Lung microvascular endothelial cell (primary cell): ENCODE data around the gene CLRN2. TPM values are rescaled to one million over a fixed set of nuclear protein-coding genes. Genes with fewer than 3 reads are reported as not detected.

Source experiments
- DNase-seq, 2 donors: peaks; one replicate each; pipeline versions ENCODE4 v3.0.0 to v3.0.0-alpha.2; 2010; ENCODE audit warnings: low read depth in 2 of 2
- total RNA-seq: library from RNA; depleted of rRNA; stranded (reverse); fragments of >200 nt; gene quantifications from 2 replicates; pipeline ENCODE4 v1.2.1, GENCODE V29; 2014

Gene CLRN2, protein sequence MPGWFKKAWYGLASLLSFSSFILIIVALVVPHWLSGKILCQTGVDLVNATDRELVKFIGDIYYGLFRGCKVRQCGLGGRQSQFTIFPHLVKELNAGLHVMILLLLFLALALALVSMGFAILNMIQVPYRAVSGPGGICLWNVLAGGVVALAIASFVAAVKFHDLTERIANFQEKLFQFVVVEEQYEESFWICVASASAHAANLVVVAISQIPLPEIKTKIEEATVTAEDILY
- not detected in 2 replicates for total RNA-seq

- DNase-seq, result no peak
Measured at GRCh38 chr4:17514865-17515264, at the start of gene CLRN2. Gene CLRN2 (plus strand): TSS chr4:17515165. CDS start chr4:17515267, 102 bp downstream.

GRCh38 chr4:17468619-17469221 lies 46.2 kb upstream of the CLRN2 start:
- peak; percentile 67 to 73 for DNase-seq

DNA sequence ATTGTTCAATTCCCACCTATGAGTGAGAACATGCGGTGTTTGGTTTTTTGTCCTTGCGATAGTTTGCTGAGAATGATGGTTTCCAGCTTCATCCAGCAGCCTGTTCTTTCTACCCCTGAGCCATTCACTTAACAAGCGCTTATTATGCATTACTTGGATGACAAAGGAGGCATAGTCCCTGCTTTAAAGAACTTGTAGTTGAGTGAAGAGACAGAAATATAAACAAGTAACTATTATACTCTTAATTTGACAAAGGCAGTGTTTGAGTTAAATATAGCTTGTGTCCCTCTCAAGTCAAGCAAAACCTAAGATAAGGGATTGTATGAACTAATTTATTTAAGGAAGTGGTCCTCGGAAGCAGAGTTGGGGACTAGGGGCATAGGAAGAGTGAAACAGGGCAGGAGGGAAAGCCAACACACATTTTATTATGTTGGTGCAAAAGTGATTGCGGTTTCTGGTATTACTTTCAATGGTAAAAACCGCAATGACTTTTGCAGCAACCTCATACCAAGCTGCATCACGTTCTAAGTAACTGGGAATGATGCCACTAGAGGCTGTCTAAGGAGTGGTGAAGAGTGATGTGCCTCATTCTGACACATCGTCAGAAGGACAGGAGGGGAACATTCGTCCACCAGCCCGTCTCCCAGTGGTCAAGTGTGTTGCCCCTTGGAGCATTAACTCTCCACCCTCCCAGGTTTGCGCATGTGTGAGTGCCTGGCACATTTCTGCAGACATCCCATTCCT lies 44.9 kb upstream of the CLRN2 start:
- no peak for DNase-seq

- DNase-seq, result peak; percentile 27 to 28
Measured at GRCh38 chr4:17475481-17475880, 39.5 kb upstream of the CLRN2 start.

GRCh38 chr4:17476853-17477252 lies 38.1 kb upstream of the CLRN2 start:
- DNase-seq, result no peak

- no peak for DNase-seq
Measured at GRCh38 chr4:17477774-17478472, 37.0 kb upstream of the CLRN2 start.

GRCh38 chr4:17480210-17480927 lies 34.6 kb upstream of the CLRN2 start:
- DNase-seq, result no peak

DNA sequence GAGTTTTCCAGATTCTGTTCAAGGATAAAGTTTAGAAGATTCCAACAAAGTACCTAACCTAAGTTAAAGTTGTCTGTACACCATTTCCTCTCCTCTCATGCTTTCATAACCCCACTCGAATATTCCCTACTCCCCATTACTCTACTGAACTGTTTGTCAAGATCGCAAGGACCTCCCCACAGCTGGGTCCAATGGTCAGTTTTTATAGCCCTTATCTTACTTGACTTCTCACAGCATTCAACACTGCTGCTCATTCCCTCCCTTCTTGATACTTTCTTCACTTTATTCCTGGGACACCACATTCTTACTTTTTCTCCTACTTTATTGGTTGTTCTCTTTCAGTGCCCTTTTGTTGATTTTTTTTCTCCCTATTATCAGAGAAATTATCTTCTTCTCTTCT lies 34.0 kb upstream of the CLRN2 start:
- DNase-seq, result no peak

GRCh38 chr4:17482716-17483115 lies 32.2 kb upstream of the CLRN2 start:
- no peak for DNase-seq

- no peak for DNase-seq
Measured at GRCh38 chr4:17489123-17489522, 25.8 kb upstream of the CLRN2 start.

DNA sequence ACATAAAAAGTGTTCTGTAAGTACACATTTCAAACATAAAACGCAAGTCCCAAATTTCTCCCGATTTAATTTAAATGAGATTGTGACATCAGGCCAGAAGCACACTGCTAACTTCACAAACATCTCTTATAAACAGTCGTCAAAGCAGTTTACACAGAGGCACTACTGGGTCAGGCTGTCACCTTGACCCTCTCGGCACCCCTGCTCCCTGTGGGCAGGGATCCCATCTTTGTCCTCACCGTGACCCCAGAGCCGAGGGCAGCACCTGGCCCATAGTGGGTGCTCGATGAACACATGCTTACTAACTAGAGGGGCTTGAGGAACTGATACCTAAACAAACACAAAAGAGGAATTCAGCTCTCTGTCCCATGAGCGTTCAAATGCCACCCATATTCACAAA lies 25.2 kb upstream of the CLRN2 start:
- no peak for DNase-seq

- DNase-seq, result peak; percentile 64 to 84
Measured at GRCh38 chr4:17490575-17491059, 24.3 kb upstream of the CLRN2 start.

GRCh38 chr4:17491196-17491595 lies 23.8 kb upstream of the CLRN2 start:
- DNase-seq, result no peak

- peak in 1 of 2 donors; percentile 16 for DNase-seq
Measured at GRCh38 chr4:17492058-17492741, 22.8 kb upstream of the CLRN2 start.

DNA sequence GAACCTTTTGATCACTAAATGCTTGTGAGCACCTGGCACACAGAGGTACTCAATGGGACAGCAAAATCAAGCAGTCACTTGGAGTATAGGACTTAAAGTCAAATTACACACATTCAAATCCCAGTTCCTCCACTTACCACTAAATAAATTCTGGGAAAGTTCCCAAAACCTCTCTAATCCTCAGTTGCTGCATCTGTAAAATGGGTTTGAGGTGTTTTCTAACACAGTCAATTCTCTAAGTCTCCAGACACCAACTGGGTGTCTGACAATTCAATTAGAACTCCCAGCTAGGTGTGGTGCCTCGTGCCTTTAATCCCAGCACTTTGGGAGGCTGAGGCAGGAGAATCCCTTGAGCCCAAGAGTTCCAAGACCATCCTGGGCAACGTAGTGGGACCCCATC lies 22.1 kb upstream of the CLRN2 start:
- no peak for DNase-seq

DNA sequence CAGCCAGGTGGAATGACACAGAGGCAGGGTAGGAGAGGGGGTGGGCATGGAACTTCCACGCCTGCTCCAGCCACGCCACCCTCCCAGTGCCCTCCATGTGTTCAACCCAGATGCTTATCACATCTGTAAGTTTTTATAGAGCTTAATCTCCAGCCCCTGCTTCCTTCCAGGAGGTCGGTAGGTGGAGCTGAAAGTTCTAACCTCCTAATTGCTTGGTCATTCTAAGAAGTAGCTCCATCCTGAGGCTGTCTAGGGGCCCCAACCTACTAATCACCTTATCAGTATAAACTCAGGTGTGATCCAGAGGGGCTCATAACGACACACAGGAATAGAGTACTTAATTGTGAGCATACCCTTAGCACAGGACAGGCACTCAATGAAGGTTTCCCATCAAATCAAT lies 21.3 kb upstream of the CLRN2 start:
- peak in 1 of 2 donors; percentile 12 for DNase-seq

DNA sequence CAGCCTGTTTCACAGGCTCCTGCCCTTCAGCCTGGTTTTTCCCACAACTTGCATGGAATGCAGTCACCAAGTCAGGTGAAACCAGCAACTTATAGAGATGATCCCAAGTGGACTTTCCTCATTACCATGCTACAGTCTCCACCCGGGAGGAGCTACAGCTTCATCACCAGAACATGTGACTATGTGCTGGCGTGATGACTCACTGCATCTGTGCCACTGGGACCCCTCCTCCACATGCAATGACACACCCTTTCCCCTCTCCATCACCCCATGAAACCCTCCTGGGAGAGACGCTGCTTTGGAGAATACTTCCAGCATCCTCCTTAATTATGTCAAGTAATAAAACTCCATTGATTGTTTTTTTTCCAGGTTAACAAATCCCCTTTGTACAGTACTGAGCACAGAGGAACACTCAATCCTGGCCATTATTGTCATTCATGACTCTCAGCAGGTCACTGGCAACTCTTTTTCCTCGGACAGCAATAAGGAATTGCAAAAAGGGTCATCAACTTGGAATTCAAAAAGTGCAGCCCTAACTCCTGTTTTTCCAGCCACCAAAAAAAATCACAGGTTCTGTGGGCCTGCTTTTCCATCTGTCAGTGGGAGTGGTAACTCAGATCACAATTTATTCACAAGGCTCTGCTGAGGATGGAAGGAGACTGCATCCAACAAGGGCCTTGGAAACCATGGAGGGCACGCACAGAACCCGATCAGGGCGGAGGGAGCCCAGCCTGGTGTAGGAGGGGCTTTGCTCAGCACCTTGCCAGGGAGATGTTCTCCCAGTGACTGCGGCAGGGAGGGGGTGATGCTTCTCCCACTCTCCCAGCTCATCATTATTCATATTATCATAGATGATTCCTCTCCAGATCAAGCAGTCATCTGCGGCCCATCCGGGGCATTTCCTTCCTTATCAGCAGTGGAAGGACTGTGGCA lies 20.4 kb upstream of the CLRN2 start:
- peak; percentile 39 to 78 for DNase-seq

DNA sequence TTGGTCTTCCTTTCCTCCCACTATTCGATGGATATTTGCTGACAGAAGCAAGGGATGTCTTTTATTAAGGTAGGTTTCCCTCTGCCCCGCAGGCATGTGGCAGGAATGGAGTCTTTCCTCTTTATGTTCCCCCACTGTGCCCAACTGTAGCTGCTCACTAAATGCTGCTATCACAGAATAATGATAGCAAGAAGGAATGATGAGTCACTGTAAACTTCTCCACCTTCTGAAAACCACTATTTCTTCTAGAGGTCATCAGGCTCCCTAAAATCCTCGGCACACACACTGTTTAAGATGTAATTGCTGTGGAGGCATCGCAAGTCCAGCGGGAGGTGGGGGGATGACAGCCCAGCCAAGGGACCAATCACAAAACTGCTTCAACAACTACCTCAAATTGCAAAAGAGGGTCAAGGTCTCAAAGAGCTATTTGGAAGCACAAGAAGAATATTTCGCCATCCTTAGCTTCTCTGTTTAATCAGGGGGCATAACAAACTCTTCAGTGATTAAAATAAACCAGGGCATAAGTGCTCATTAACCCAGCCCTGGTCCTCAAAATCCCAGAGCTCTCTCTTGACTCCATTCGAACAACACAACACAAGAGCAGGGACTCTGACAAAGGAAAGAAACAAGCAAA lies 17.0 kb upstream of the CLRN2 start:
- DNase-seq, result no peak

GRCh38 chr4:17500574-17500973 lies 14.4 kb upstream of the CLRN2 start:
- DNase-seq, result no peak
